GM18951 (cell line): ENCODE results near the gene SIN3A.
"Not testable (repeated sequence)": the region's sequence is repeated elsewhere in the genome, so short reads cannot be mapped to it uniquely, and the experiment has no call there.

Source experiments
- POLR2A ChIP-seq: IDR thresholded peaks from 4 replicates; pipeline ENCODE4 v1.6.1; 2011; ENCODE audit warnings: mild to moderate bottlenecking; ENCODE audit not compliant: insufficient read length, insufficient read depth; ENCODE audit errors: extremely low read depth
- in situ Hi-C: fragments of 300-500 bp; cut with MboI; formaldehyde crosslinking; loops from one replicate; pipeline ENCODE4 v1.12.0; 2022; ENCODE audit warnings: low sequenced_read_pairs, mixed read lengths, inconsistent platforms; ENCODE audit not compliant: unreplicated experiment

SIN3A gene

GRCh38 chr15:75354454-75354853 is 97.0 kb downstream of the SIN3A start:
- no peak for TF ChIP-seq POLR2A
- in situ Hi-C loops, result loop anchor here (25.0 kb wide), 1 partner anchor 308 kb away; no protein-coding TSS in a partner anchor

- in situ Hi-C loops, result loop anchor here (25.0 kb wide), 1 partner anchor 309 kb away; no protein-coding TSS in a partner anchor
- no peak for TF ChIP-seq POLR2A
Observed at GRCh38 chr15:75353604-75354003, 97.9 kb downstream of the SIN3A start.

DNA sequence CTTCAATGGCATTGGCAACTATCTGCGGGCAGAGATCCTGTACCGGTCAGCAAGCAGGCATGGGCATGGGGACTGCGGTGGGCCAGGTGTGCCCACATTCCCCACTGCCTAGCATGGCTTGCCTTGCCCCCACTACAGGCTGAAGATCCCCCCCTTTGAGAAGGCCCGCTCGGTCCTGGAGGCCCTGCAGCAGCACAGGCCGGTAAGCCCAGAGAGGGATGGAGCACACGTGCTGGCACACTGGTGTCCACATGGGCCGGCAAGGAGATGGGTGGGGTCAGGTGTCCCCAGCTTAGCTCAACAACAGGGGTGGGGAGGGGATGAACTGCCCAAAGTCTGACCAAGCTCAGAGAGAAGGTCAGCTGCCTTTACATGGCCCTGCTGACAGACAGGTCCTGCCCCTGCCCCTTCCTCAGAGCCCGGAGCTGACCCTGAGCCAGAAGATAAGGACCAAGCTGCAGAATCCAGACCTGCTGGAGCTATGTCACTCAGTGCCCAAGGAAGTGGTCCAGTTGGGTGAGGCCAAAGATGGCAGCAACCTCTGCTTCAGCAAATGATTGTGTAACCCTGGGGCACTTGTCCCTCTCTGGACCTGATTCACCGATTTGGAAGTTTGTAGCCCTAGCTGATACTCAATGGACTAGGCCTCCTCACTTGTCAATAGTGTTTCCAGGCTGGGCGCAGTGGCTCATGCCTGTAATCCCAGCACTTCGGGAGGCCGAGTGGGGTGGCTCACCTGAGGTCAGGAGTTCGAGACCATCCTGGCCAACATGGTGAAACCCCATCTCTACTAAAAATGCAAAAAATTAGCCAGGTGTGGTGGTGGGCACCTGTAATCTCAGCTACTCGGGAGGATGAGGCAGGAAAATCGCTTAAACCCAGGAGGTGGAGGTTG is 99.1 kb downstream of the SIN3A start:
- TF ChIP-seq POLR2A, result no peak

GRCh38 chr15:75350601-75351361 is 100.7 kb downstream of the SIN3A start:
- in situ Hi-C loops, result loop anchor here (25.0 kb wide), 1 partner anchor 312 kb away; no protein-coding TSS in a partner anchor
- TF ChIP-seq POLR2A, result no peak

More for the DNA sequence above, 99.1 kb downstream of the SIN3A start:
- in situ Hi-C loops, result loop anchor here (25.0 kb wide), 1 partner anchor 310 kb away; no protein-coding TSS in a partner anchor

GRCh38 chr15:75349851-75350588 is 101.5 kb downstream of the SIN3A start:
- in situ Hi-C loops, result loop anchor here (25.0 kb wide), 1 partner anchor 312 kb away; no protein-coding TSS in a partner anchor

GRCh38 chr15:75349351-75349669 is 102.2 kb downstream of the SIN3A start:
- in situ Hi-C loops, result not testable (repeated sequence)

More at GRCh38 chr15:75349851-75350588, 101.5 kb downstream of the SIN3A start:
- TF ChIP-seq POLR2A, result peak; percentile 19

DNA sequence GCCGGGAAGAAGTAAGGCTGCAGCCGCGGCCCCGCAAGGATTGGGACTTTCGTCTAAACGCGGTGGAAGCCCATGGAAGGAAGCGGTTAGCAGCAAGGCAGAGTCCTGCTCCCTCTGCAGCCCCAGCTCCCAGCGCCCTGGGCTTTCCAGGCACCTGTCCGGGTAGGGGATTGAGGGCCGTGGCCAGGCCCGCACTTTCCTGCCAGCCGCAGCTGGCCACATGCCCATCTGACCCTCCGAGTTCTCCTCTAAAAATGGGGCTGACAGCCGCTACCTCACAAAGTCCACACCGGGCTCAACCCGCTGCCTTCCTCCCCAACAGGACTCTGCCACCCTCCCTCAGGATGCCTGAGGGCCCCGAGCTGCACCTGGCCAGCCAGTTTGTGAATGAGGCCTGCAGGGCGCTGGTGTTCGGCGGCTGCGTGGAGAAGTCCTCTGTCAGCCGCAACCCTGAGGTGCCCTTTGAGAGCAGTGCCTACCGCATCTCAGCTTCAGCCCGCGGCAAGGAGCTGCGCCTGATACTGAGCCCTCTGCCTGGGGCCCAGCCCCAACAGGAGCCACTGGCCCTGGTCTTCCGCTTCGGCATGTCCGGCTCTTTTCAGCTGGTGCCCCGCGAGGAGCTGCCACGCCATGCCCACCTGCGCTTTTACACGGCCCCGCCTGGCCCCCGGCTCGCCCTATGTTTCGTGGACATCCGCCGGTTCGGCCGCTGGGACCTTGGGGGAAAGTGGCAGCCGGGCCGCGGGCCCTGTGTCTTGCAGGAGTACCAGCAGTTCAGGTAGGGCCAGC is 102.7 kb downstream of the SIN3A start:
- in situ Hi-C loops, result no loop called here
- no peak for TF ChIP-seq POLR2A

DNA sequence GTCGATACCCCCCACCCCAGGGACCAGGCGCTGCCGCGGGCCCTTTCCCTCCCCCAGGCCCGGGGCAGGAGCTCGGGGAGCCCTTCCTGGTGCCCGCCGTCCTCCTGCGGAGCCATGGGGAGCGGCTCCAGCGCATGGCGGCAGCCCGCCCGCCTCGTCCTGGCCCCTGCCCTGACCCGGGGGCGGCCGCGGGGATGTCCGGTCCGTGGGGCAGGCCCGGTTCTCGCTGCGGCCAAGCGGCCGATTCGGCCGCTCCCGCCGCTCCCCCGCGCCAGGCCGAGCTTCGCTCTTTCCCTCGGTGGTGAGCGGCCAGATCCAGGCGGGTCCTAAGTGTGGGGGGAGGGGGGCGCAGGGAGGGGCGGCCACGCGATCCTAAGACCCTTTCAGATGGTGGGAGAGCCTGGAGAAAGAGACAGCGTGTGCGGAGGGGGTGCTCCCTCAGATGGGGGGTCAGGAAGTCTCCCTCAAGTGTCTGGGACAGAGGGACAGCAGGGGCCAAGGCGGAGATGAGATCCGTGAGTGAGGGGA is 103.4 kb downstream of the SIN3A start:
- TF ChIP-seq POLR2A, result no peak
- in situ Hi-C loops, result no loop called here

DNA sequence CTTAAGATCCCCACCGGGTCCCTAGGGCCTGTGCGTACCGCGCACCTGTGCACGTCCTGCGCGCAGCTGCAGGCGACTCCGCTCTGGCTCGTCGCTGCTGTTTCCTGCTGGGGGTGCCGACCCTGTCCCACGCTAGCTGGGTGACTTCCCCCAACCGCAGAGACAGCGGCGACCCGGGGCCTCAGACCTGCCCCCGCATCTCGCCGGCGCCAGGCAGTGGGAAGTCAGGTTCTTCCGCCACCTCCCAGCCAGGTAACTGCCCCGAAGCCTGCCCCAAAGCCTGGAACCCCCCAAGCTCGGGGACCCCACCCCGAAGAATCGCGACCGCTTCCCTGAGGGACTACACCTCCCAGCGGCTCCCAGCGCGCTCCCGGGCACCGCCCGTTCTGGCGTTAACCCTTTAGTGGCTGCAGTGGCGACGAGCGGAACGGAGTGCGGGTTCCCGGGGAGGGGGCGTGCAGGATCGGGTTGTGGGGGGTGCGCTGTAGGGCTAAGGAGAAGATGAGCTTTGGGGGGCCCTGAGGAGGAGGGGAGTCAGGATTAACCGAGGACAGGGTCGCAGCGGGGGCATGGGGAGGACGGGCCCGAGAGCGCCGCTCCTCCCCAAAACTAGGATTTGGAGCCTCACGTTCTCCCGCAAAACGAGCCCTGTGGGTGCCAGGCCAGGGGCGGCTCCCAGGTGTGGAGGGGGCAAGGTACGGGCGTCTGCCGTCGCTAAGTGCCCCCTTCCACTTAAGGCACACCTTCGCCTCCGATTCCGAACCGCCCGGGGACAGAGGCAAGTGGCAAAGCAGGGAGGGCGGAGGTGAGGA is 104.1 kb downstream of the SIN3A start:
- TF ChIP-seq POLR2A, result no peak
- in situ Hi-C loops, result no loop called here

DNA sequence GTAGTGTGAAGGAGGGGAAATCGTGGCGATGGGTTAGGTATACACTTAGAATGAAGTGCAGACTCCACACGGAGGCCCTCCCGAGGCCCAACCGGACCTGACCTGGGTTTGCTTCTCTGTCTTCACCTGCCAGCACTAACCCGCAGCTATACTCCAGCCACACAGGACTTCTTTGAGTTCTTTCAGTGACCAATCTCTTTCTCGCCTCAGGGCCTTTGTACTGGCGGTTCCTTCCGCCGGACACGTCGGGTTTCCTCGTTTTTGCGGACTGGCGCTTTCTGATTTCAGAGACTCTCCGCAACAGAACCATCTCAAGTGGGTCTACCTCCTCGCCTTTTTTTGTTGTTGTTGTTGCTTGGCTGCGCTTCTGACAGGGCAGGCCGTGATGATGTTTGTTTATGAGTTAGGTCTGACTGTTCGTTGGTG is 104.7 kb downstream of the SIN3A start, which contains the start of gene NEIL1:
NEIL1 (plus strand) TSS at position 244 of the 426 bp plus-strand sequence. CDS start 1,867 bp downstream, outside the sequence.
- in situ Hi-C loops, result no loop called here
- no peak for TF ChIP-seq POLR2A

DNA sequence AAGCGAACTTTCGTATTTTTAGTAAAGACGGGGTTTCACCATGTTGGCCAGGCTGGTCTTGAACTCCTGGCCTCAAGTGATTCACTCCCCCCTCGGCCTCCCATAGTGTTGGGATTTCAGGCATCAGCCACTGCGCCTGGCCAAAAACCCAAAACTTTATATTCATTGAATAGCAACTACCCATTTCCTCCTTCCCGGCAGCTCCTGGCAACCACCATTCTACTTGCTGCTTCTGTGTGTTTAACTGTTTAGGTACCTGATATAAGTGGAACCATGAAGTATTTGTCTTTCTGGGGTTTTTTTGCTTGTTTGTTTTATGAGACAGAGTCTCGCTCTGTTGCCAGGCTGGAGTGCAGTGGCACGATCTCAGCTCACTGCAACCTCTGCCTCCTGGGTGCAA is 107.5 kb downstream of the SIN3A start:
- in situ Hi-C loops, result not testable (repeated sequence)
